GM23248 (cell line): ENCODE data around the gene WFDC5.

Experiments
- EZH2 ChIP-seq: fragments of 200-600 bp; sonication (generic); IDR thresholded peaks from 2 replicates; pipeline ENCODE4 v1.6.1; 2018; ENCODE audit warnings: antibody characterized with exemption, mild to moderate bottlenecking; ENCODE audit not compliant: insufficient read depth, poor library complexity, severe bottlenecking
- EZH2phosphoT487 ChIP-seq: fragments of 200-600 bp; sonication (generic); IDR thresholded peaks from 2 replicates; pipeline ENCODE4 v1.6.1; 2018; ENCODE audit warnings: antibody characterized with exemption, moderate library complexity, mild to moderate bottlenecking, low read depth; ENCODE audit not compliant: insufficient read depth

GRCh38 chr20:45094201-45094600 is 20.8 kb downstream of the WFDC5 start:
- no peak for TF ChIP-seq EZH2
- no peak for TF ChIP-seq EZH2phosphoT487
